ENCODE results near the gene SLC22A2. TPM values are rescaled to one million over a fixed set of nuclear protein-coding genes. Genes with fewer than 3 reads are reported as not detected.

Gene SLC22A2
- total RNA-seq, 6 experiments from 2014 or later: not detected

- DNase-seq: no peak
- no peaks in the 10 kb centered on the region for H3K9me3 ChIP-seq
- no peak overlapping the region for H3K4me3 ChIP-seq
- no peak for ATAC-seq
- H3K36me3 ChIP-seq: no peaks in the 10 kb centered on the region
- intact Hi-C loops (cut with DNase I): no loop called here
- H3K27me3 ChIP-seq: no peaks in the 10 kb centered on the region
- H3K27ac ChIP-seq: no peak overlapping the region
- no peak for TF ChIP-seq POLR2A (IDR thresholded peaks at IDR 0.05)
- TF ChIP-seq, protein P1, sequence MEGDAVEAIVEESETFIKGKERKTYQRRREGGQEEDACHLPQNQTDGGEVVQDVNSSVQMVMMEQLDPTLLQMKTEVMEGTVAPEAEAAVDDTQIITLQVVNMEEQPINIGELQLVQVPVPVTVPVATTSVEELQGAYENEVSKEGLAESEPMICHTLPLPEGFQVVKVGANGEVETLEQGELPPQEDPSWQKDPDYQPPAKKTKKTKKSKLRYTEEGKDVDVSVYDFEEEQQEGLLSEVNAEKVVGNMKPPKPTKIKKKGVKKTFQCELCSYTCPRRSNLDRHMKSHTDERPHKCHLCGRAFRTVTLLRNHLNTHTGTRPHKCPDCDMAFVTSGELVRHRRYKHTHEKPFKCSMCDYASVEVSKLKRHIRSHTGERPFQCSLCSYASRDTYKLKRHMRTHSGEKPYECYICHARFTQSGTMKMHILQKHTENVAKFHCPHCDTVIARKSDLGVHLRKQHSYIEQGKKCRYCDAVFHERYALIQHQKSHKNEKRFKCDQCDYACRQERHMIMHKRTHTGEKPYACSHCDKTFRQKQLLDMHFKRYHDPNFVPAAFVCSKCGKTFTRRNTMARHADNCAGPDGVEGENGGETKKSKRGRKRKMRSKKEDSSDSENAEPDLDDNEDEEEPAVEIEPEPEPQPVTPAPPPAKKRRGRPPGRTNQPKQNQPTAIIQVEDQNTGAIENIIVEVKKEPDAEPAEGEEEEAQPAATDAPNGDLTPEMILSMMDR (IDR thresholded peaks at IDR 0.05): no peak
- peaks cover 0 to 7% (median 0%) of the 10 kb centered on the region in 4 donors for H3K4me1 ChIP-seq
These were observed 14.6 kb upstream of the SLC22A2 start for GRCh38 chr6:160273196-160273595.

GRCh38 chr6:160272707-160273106, 14.1 kb upstream of the SLC22A2 start:
- WGBS (ENCODE audit: insufficient coverage, low coverage, low lambda C conversion rate, missing lambda C conversion rate): 11% methylated on average over 2 of the region's 2 CpGs
- Histone ChIP-seq H3K27ac (no peak overlapping the region), H3K9me3 (no peaks in the 10 kb centered on the region), H3K4me3 (no peak overlapping the region), H3K4me1 (peaks cover 0 to 7% (median 0%) of the 10 kb centered on the region in 4 donors), H3K36me3 (no peaks in the 10 kb centered on the region), H3K27me3 (no peaks in the 10 kb centered on the region)
- intact Hi-C loops (cut with DNase I): no loop called here
- no peak for DNase-seq
- TF ChIP-seq, protein P1 (IDR thresholded peaks at IDR 0.05): no peak
- no peak for TF ChIP-seq POLR2A (IDR thresholded peaks at IDR 0.05)
- no peak for ATAC-seq

DNA sequence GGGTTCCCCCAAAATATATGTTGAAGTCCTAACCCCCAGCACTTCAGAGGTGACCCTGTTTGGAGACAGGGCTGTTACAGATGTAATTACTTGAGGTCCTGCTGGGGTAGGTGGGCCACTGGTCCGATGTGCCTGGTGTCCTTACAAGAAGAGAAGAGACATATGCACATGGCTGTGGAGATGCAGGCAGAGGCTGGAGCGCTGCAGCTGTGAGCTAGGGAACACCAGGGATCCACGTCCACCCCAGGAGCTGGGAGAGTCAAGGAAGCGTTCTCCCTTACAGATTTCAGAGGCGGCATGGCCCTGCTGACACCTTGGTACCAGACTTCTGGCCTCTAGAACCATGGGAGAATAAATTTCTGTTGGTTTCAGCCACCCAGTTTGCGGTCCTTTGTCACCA, 11.7 kb upstream of the SLC22A2 start:
- Histone ChIP-seq H3K4me3 (no peak overlapping the region), H3K36me3 (no peaks in the 10 kb centered on the region), H3K27me3 (no peaks in the 10 kb centered on the region), H3K4me1 (peaks cover 0 to 7% (median 0%) of the 10 kb centered on the region in 4 donors), H3K27ac (no peak overlapping the region), H3K9me3 (no peaks in the 10 kb centered on the region)
- no peak for TF ChIP-seq POLR2A (IDR thresholded peaks at IDR 0.05)
- TF ChIP-seq, protein P1 (IDR thresholded peaks at IDR 0.05): no peak
- intact Hi-C loops (cut with DNase I): no loop called here
- WGBS (ENCODE audit: insufficient coverage, low coverage, low lambda C conversion rate, missing lambda C conversion rate): no CpG with 5 or more reads among the region's 6 CpGs
- ATAC-seq (no peak), DNase-seq (no peak)

DNA sequence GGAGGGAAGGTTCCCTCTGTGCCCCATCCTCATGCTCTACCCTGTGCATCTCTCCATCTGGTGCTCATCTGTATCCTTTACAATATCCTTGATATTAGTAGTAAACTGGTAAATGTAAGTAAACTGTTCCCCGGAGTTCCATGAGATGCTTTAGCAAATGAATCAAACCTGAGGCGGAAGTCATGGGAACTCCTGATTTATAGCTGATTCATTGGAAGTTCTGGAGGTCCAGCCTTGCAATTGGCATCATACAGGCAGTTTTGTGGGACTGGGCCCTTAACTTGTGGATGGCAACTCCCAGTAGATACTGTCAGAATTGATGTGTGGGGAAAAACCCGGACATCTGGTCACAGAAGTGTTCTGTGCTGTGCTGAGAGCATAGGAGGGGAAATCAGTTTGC, 11.2 kb upstream of the SLC22A2 start:
- Histone ChIP-seq H3K27ac (no peak overlapping the region), H3K4me1 (peaks cover 0 to 5% (median 0%) of the 10 kb centered on the region in 4 donors), H3K27me3 (no peaks in the 10 kb centered on the region), H3K36me3 (no peaks in the 10 kb centered on the region), H3K4me3 (no peak overlapping the region), H3K9me3 (no peaks in the 10 kb centered on the region)
- 88% methylated on average over 1 of the region's 3 CpGs for WGBS (ENCODE audit: insufficient coverage, low coverage, low lambda C conversion rate, missing lambda C conversion rate)
- ATAC-seq: no peak
- intact Hi-C loops (cut with DNase I): no loop called here
- TF ChIP-seq, protein P1 (IDR thresholded peaks at IDR 0.05): no peak
- TF ChIP-seq POLR2A (IDR thresholded peaks at IDR 0.05): no peak
- no peak for DNase-seq

GRCh38 chr6:160269023-160269521, 10.5 kb upstream of the SLC22A2 start:
- H3K4me1 ChIP-seq: peaks cover 0 to 1% (median 0%) of the 10 kb centered on the region in 4 donors
- H3K4me3 ChIP-seq: no peak overlapping the region
- no peak overlapping the region for H3K27ac ChIP-seq
- no peak for ATAC-seq
- no peaks in the 10 kb centered on the region for H3K36me3 ChIP-seq
- TF ChIP-seq, protein P1 (IDR thresholded peaks at IDR 0.05): no peak
- TF ChIP-seq POLR2A (IDR thresholded peaks at IDR 0.05): no peak
- H3K27me3 ChIP-seq: no peaks in the 10 kb centered on the region
- intact Hi-C loops (cut with DNase I): no loop called here
- WGBS (ENCODE audit: insufficient coverage, low coverage, low lambda C conversion rate, missing lambda C conversion rate): 73% methylated on average over 2 of the region's 4 CpGs
- no peaks in the 10 kb centered on the region for H3K9me3 ChIP-seq
- no peak for DNase-seq
